Astrocyte of the spinal cord (primary cell): ENCODE results near the gene UHRF2.
A peak's percentile ranks its signal among the peaks of the same experiment; 100 is the strongest.
"Not testable (repeated sequence)": the region's sequence is repeated elsewhere in the genome, so short reads cannot be mapped to it uniquely, and the experiment has no call there.

Experiments
- DNase-seq: peaks from one replicate; pipeline ENCODE4 v3.0.0; 2011; ENCODE audit warnings: low read depth, low spot score
- H3K4me3 ChIP-seq: 2 replicates; pipeline ENCODE4 v1.5.1; 2011; ENCODE audit warnings: low read depth, mild to moderate bottlenecking, low read length, moderate library complexity
- in situ Hi-C: cut with HindIII; loops from 2 replicates; pipeline ENCODE4 v1.10.0; 2017; ENCODE audit warnings: low sequenced_read_pairs
- TF ChIP-seq, protein P1 (sequence below): IDR thresholded peaks from 2 replicates; pipeline ENCODE4 v1.5.1; 2012; ENCODE audit warnings: low read depth, mild to moderate bottlenecking, low read length, inconsistent platforms

The UHRF2 gene

DNA sequence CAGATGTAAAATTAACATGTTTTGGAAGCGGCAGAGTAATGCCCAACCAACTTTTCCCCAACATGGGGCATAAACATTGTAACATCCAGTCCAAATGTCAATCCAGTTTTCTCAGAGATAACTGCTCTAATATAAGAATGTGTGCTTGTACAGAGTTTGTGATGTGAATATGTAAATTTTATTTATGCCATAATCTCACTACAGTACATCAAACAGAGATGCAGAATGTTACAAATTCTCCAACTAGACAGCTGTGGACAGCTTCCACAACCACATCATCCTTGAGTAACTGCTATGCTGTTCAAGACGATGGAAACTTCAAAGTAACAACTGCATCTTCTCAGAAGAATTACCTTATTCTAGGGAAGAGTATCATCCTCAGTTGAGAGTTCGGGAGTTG lies 122.6 kb downstream of the UHRF2 start:
- DNase-seq: no peak
- in situ Hi-C loops: no loop called here

DNA sequence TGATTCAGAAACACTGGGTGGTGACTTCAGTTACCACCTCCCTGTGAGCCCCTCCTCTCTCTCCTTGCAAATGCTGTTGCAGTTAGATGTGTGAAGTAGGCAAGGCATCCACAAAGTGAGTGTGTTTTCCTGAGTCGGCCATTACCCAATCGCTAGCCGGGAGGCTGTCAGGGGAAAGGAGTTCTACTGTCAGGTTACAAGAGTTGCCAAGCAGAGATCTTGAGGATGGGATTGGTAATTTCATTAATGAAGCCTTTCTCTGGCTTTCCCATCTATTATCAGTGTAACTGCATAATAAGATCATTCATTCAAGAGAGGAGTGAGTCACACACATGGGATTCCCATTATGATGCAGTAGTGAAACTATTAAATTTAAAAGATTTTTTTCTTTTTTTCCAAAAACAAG lies 125.7 kb downstream of the UHRF2 start:
- in situ Hi-C loops: no loop called here
- H3K4me3 ChIP-seq: no peak overlapping the region
- TF ChIP-seq, protein P1, sequence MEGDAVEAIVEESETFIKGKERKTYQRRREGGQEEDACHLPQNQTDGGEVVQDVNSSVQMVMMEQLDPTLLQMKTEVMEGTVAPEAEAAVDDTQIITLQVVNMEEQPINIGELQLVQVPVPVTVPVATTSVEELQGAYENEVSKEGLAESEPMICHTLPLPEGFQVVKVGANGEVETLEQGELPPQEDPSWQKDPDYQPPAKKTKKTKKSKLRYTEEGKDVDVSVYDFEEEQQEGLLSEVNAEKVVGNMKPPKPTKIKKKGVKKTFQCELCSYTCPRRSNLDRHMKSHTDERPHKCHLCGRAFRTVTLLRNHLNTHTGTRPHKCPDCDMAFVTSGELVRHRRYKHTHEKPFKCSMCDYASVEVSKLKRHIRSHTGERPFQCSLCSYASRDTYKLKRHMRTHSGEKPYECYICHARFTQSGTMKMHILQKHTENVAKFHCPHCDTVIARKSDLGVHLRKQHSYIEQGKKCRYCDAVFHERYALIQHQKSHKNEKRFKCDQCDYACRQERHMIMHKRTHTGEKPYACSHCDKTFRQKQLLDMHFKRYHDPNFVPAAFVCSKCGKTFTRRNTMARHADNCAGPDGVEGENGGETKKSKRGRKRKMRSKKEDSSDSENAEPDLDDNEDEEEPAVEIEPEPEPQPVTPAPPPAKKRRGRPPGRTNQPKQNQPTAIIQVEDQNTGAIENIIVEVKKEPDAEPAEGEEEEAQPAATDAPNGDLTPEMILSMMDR: no peak
- DNase-seq: peak; percentile 48

More for the DNA sequence above, 122.6 kb downstream of the UHRF2 start:
- no peak overlapping the region for H3K4me3 ChIP-seq
- TF ChIP-seq, protein P1: no peak

DNA sequence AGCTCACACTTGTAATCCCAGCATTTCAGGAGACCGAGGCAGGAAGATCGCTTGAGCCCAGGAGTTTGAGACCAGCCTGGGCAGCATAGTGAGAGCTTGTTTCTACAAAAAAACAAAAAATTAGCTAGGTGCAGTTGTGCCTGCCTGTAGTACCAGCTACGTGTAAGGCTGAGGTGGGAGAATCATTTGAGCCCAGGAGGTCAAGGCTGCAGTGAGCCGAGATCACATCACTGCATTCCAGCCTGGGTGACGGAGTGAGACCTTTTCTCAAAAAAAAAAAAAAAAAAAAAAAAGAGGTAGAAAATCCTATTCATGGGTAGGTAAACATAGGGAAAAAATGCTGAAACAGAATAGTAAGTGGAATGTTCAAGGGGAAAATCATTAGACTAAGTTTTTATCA lies 129.6 kb downstream of the UHRF2 start:
- H3K4me3 ChIP-seq, in situ Hi-C loops, DNase-seq: not testable (repeated sequence)

- DNase-seq: no peak
- H3K4me3 ChIP-seq: no peak overlapping the region
- in situ Hi-C loops: no loop called here
- TF ChIP-seq, protein P1: no peak
Observed at GRCh38 chr9:6543204-6543603, 130.2 kb downstream of the UHRF2 start.

DNA sequence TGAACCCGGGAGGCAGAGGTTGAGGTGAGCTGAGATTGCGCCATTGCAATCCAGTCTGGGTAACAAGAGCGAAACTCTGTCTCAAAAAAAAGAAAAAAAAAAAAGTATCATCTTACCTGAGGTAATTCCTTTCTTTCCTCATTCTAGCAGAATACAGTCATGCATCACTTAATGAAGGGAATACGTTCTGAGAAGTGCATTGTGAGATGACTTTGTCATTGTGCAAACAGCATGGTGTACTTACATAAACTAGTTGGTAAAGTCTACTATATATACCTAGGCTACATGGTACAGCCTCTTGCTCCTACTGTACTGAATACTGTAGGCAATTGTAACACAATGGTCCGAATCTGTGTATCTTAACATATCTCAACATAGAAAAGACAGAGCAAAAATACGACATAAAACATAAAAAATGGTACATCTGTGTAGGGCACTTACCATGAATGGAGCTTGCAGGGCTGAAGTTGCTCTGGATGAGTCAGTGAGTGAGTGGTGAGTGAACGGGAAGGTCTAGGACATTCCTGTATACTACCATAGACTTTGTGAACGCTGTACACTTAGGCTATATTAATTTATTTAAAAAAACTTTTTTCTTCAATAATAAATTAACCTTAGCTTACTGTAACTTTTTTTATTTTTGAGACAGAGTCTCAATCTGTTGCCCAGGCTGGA lies 132.2 kb downstream of the UHRF2 start:
- TF ChIP-seq, protein P1: no peak
- no peak overlapping the region for H3K4me3 ChIP-seq
- DNase-seq: peak; percentile 58
- in situ Hi-C loops: no loop called here

GRCh38 chr9:6549106-6549800 lies 136.3 kb downstream of the UHRF2 start:
- no peak for DNase-seq
- in situ Hi-C loops: no loop called here
- TF ChIP-seq, protein P1: no peak

DNA sequence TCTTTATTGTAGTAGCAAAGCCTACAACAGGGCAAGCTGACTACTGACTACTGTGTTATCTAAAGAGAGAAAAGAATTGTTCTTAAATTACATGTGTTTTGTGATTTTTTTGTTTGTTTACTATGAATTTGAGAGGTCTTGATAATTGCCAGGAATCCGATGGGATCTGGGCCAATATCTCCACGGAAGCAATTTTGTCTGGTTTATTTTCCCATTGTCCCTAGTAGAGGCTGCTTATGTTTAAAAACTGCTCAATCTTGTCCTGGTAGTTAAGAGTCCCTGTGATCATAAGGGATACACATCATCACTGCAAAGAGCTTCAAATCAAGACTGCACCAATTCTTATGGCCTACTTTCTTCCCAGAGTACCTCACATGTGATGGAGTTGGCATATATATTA lies 138.1 kb downstream of the UHRF2 start:
- no peak overlapping the region for H3K4me3 ChIP-seq
- in situ Hi-C loops: no loop called here
- TF ChIP-seq, protein P1: no peak
- no peak for DNase-seq

More at GRCh38 chr9:6549106-6549800, 136.3 kb downstream of the UHRF2 start:
- no peak overlapping the region for H3K4me3 ChIP-seq
